ENCODE data around the gene CCDC40.

GRCh38 chr17:80087346-80088265 is 51.2 kb downstream of the CCDC40 start:
- TF ChIP-seq CTCF (IDR thresholded peaks at IDR 0.05) (no peak), POLR2A (IDR thresholded peaks at IDR 0.05) (no peak)

Measured in body of pancreas (tissue), 4 donors.